Measurements from ENCODE around the gene LSAMP. TPM values are rescaled to one million over a fixed set of nuclear protein-coding genes. Genes with fewer than 3 reads are reported as not detected.

Gene LSAMP
- total RNA-seq, 2 donors from 2014 or later, result 1.9 to 5.4 TPM

DNA sequence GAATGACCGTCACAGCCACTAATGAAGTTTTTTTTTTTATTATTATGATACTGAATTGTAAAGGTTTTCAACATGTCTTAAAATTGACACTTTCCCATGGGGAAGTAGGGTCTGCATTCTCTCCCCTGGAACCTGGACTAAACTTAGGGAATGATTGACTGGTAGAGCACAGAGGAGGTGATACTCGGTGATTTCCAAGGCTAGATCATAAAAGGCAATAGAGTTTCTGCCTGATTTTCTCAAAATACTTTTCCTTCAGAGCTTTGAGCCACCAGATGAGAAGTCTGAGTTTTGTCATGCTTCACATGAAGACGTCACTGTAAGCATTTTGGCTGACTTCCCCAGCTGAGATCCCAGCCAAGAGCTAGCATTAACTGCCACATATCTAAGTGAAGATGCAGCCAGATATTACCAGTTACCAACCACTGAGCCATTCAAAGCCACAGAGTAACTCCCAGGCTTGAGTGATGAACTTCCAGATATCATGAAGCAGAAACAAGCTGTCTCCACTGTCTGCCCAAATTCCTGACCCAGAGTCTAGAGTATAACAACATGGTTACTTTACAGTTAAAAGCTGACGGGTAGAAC is 105.8 kb downstream of the LSAMP start:
- ATAC-seq (ENCODE audit: insufficient number of reproducible peaks, low FRiP score, low read depth), result no peak
- TF ChIP-seq, protein P1, sequence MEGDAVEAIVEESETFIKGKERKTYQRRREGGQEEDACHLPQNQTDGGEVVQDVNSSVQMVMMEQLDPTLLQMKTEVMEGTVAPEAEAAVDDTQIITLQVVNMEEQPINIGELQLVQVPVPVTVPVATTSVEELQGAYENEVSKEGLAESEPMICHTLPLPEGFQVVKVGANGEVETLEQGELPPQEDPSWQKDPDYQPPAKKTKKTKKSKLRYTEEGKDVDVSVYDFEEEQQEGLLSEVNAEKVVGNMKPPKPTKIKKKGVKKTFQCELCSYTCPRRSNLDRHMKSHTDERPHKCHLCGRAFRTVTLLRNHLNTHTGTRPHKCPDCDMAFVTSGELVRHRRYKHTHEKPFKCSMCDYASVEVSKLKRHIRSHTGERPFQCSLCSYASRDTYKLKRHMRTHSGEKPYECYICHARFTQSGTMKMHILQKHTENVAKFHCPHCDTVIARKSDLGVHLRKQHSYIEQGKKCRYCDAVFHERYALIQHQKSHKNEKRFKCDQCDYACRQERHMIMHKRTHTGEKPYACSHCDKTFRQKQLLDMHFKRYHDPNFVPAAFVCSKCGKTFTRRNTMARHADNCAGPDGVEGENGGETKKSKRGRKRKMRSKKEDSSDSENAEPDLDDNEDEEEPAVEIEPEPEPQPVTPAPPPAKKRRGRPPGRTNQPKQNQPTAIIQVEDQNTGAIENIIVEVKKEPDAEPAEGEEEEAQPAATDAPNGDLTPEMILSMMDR (IDR thresholded peaks at IDR 0.05), result no peak
- Histone ChIP-seq H3K9me3 (no peaks in the 10 kb centered on the region), H3K36me3 (no peaks in the 10 kb centered on the region), H3K4me3 (no peak overlapping the region), H3K27me3 (replicated peaks; ENCODE audit: insufficient read depth) (no peaks in the 10 kb centered on the region), H3K4me1 (ENCODE audit: control insufficient read depth in 1 of 2, low read depth in 2 of 2) (no peaks in the 10 kb centered on the region), H3K27ac (no peak overlapping the region)
- no peak for DNase-seq (ENCODE audit: low spot score)

DNA sequence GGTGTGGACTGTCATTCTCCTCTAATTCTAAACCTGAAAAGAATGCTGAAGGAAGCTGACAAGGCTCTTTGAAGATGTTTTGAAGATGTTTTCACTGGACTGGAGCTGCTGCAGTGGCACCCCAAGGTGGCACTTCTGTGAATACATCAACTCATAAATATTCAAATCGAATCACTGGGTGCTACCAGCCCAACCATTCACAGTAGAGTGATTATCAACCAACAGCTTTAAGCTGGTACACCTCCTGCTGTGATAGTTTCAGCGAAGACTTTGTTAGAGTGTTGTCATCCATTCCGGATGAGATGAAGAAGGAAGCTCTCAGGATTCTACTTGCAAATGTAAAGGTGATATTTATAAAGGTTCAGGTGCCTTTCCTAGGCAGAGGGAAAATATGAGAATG is 106.6 kb downstream of the LSAMP start:
- no peak overlapping the region for H3K4me3 ChIP-seq
- DNase-seq (ENCODE audit: low spot score) (no peak), ATAC-seq (ENCODE audit: insufficient number of reproducible peaks, low FRiP score, low read depth) (no peak)
- H3K9me3 ChIP-seq, result no peaks in the 10 kb centered on the region
- no peaks in the 10 kb centered on the region for H3K36me3 ChIP-seq
- TF ChIP-seq, protein P1 (IDR thresholded peaks at IDR 0.05), result no peak
- no peaks in the 10 kb centered on the region for H3K4me1 ChIP-seq (ENCODE audit: control insufficient read depth in 1 of 2, low read depth in 2 of 2)
- H3K27me3 ChIP-seq (replicated peaks; ENCODE audit: insufficient read depth), result no peaks in the 10 kb centered on the region
- H3K27ac ChIP-seq, result no peak overlapping the region

DNA sequence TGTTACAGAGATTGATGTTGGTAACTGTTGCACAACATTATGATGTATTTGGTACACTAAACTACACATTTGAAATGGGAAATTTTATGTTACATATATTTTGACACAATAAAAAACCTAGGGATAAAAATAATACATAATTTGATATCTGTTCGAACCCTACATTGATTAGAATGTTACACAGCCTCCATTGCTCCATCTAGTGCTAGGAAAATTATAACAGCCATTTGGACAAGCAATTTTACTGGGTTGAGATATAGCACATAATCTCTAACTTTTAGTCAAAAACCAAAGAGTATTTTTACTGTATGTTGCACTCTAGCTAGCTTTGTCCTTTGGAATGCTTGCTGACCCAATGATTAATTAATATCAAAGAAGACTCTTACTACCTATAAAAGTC is 108.1 kb downstream of the LSAMP start:
- TF ChIP-seq, protein P1 (IDR thresholded peaks at IDR 0.05), result no peak
- H3K27me3 ChIP-seq (replicated peaks; ENCODE audit: insufficient read depth), result no peaks in the 10 kb centered on the region
- H3K4me1 ChIP-seq (ENCODE audit: control insufficient read depth in 1 of 2, low read depth in 2 of 2), result no peaks in the 10 kb centered on the region
- H3K4me3 ChIP-seq, result no peak overlapping the region
- DNase-seq (ENCODE audit: low spot score) (no peak), ATAC-seq (ENCODE audit: insufficient number of reproducible peaks, low FRiP score, low read depth) (no peak)
- no peaks in the 10 kb centered on the region for H3K36me3 ChIP-seq
- no peak overlapping the region for H3K27ac ChIP-seq
- no peaks in the 10 kb centered on the region for H3K9me3 ChIP-seq

DNA sequence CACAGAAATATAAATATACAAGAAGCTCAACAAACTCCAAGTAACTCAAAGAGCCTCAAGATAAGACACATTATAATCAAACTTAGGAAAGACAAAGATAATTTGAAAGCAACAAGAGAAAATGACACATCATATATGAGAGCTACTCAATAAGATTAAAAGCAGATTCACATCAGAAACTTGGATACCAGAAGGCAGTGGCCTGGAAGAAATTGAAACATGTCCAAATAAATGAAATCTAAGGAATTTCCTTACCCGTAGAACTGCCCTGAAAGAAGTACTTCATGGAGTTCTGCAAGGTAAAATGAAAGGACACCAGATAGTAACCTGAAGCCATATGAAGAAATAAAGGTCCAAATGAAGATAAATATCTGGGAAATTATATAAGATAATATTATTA is 113.9 kb downstream of the LSAMP start:
- H3K4me3 ChIP-seq, result no peak overlapping the region
- no peak for DNase-seq (ENCODE audit: low spot score)

DNA sequence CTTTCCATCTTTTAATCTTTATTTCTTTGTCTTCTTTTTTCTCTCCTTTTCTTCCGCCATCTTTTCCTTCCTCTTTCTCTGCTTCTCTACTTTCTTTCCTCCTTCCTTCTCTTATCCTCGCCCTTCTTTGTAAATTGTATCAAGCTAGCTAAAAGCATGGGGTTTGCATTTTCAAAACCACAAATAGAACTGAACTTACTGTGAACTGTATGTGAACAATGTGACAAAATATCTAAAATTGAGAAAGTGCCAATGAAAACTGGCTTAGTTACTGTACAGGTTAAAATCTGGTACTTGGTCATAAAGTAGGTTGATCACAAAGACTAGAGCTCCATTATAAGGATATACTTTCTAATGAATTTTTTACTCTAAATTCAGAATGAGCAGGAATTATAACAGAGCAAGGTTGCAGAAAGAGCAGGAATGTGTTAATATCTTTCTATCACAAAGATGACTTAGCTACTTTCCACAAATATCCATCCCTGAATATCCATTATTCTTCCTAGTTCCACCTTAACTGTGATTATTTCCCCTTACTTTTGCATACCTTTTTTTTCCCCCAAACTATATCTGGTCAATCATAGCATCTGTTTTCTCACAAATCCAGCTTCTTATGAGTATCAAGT is 122.4 kb downstream of the LSAMP start:
- H3K36me3 ChIP-seq, result no peaks in the 10 kb centered on the region
- DNase-seq (ENCODE audit: low spot score), result no peak
- ATAC-seq (ENCODE audit: insufficient number of reproducible peaks, low FRiP score, low read depth), result no peak
- TF ChIP-seq, protein P1 (IDR thresholded peaks at IDR 0.05), result no peak
- H3K27ac ChIP-seq, result no peak overlapping the region
- H3K27me3 ChIP-seq (replicated peaks; ENCODE audit: insufficient read depth), result no peaks in the 10 kb centered on the region
- peaks cover 0 to 5% of the 10 kb centered on the region in 2 donors for H3K4me1 ChIP-seq (ENCODE audit: control insufficient read depth in 1 of 2, low read depth in 2 of 2)
- no peak overlapping the region for H3K4me3 ChIP-seq
- no peaks in the 10 kb centered on the region for H3K9me3 ChIP-seq

More for the DNA sequence above, 113.9 kb downstream of the LSAMP start:
- no peaks in the 10 kb centered on the region for H3K9me3 ChIP-seq
- H3K36me3 ChIP-seq, result no peaks in the 10 kb centered on the region
- no peaks in the 10 kb centered on the region for H3K4me1 ChIP-seq (ENCODE audit: control insufficient read depth in 1 of 2, low read depth in 2 of 2)
- no peak for ATAC-seq (ENCODE audit: insufficient number of reproducible peaks, low FRiP score, low read depth)
- H3K27ac ChIP-seq, result no peak overlapping the region
- no peaks in the 10 kb centered on the region for H3K27me3 ChIP-seq (replicated peaks; ENCODE audit: insufficient read depth)
- TF ChIP-seq, protein P1 (IDR thresholded peaks at IDR 0.05), result no peak
